Stimulated activated naive CD8-positive, alpha-beta T cell treated with anti-CD3 and anti-CD28 coated beads, Interleukin-15, amount 100 ng/mL, for 72 hours (primary cell): ENCODE results near the gene SEMA3G.
A peak's percentile ranks its signal among the peaks of the same experiment; 100 is the strongest.

Experiments
- ATAC-seq: fragments of 150-1000 bp; cut with Tn5 transposase; 2 replicates; pipeline ENCODE4 v1.10.0; 2021; ENCODE audit warnings: mild to moderate bottlenecking, moderate library complexity
- DNase-seq, 2 donors: peaks; one replicate each; pipeline ENCODE4 v3.0.0; 2021 to 2022
- H3K27ac Mint-ChIP-seq, 2 donors: one replicate each; pipeline ENCODE4 v1.8.0; 2022; ENCODE audit warnings: mild to moderate bottlenecking in 2 of 2, mixed read lengths in 2 of 2, moderate library complexity in 2 of 2
- H3K27me3 Mint-ChIP-seq: one replicate; pipeline ENCODE4 v1.8.0; 2022; ENCODE audit warnings: mixed read lengths
- H3K4me1 Mint-ChIP-seq: one replicate; pipeline ENCODE4 v1.8.0; 2022; ENCODE audit warnings: mild to moderate bottlenecking, mixed read lengths
- H3K4me3 Mint-ChIP-seq, 2 donors: one replicate each; pipeline ENCODE4 v1.8.0; 2022; ENCODE audit warnings: mild to moderate bottlenecking in 2 of 2, mixed read lengths in 2 of 2, moderate library complexity in 1 of 2
- H3K9me3 Mint-ChIP-seq, 2 donors: one replicate each; pipeline ENCODE4 v1.8.0; 2022; ENCODE audit warnings: mixed read lengths in 2 of 2

SEMA3G gene

DNA sequence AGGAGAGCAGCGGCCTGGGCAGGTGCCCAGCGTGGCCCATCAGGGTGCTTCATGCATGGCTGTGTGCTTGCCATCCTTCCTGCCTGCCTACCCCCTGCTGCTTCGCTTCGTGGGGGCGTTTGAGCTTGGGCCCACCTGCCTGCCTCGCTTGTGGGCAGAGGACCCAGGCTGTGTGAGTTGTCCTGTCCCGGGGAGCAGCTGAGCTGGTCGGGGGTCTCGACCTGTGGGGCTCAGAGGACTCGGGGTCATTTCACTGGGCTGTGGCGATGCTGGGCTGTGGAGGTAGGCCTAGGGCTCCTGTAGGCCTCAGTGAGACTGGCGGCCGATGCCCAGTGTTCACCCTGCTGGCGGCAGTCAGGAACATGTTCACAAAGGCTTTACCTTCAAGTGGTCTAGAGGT is 38.2 kb upstream of the SEMA3G start:
- Mint-ChIP-seq H3K9me3 (no peaks in the 10 kb centered on the region), H3K4me3 (no peak overlapping the region), H3K27ac (peak overlapping the region in 1 of 2 donors; percentile 75), H3K4me1 (no peaks in the 10 kb centered on the region), H3K27me3 (no peaks in the 10 kb centered on the region)
- DNase-seq (no peak), ATAC-seq (no peak)

DNA sequence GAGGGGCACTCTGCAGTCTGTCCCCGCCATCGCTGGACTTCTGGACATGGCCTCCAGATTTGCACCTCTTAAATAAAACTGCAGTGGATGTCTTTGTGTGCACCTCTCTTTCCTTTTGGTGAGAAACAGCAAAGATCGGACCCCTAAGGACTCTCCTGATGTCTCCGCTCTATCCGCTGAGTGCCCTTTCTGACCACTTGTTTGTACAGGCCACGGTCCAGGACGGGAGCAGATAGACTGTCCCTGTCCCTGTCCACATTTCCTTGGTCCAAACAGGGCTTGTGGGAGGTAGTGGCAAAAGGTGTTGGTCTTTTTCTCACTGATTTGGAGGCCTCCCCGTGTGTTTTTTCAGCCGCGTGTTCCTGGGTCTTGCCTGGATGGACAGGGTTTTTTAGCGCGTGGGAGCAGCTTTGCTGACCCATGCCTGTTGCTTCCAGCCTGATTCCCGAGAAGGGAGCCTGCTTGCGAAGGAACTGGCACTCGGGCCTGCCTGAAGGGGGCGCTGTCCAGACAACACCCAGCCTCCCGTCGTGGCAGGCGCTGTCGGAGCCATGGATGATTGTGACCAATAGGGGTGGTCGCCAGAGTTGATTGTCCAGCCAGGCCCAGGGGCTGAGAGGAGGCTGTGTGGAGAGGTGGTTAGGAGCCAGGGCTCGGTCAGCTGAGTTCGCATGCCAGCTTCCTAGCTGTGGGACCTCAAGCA is 37.1 kb upstream of the SEMA3G start:
- Mint-ChIP-seq H3K4me3 (no peak overlapping the region), H3K27me3 (no peaks in the 10 kb centered on the region), H3K9me3 (no peaks in the 10 kb centered on the region), H3K4me1 (no peaks in the 10 kb centered on the region), H3K27ac (peak overlapping the region in 1 of 2 donors; percentile 56)
- DNase-seq (no peak), ATAC-seq (no peak)

DNA sequence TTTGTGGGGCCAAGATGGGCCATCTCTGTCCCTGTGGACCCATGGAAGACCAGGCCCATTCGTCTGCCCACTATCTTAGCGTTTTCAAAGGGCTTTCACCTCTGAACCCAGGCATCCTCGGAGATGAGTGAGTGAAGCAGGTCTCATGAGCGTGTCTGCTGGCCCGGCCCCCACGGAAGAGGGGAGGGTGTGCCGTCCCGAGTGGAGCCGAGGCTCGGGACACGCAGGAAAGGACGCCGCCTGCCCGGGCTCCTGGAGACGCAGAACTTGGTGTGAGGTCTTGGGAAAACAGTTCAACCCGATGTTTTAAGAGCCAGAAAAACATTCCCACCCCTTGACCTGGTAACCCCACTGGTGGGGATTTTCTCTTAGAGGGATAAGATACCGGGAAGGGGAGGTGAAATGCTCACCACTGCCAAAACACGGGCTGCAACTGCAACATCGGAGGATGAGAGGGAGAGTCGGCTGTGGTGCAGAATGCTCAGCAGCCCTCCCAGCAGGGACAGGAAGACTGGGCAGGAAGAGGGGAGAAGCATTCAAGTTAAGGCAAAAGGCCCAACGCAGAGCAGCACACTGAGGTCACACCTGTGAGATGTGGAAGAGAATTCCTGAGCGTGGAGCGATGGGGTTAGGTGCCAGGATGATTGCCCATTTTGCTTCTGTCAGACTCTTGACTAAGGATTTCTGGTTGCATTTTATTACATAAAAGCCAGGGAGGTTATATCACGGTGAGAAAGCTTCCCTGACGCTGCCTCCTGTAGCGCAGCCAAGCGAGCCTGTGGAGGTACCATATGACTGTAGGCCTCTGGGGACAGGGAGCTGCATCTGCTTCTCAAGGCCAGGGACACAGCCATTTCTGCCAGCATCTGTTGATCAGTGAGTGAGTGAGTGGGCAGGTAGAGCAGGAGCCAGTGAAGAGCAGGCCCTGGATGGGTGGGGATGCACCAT is 36.1 kb upstream of the SEMA3G start:
- H3K27ac Mint-ChIP-seq, result peak overlapping the region in 1 of 2 donors; percentile 36
- no peak for DNase-seq
- H3K4me1 Mint-ChIP-seq, result no peaks in the 10 kb centered on the region
- ATAC-seq, result no peak
- H3K9me3 Mint-ChIP-seq, result no peaks in the 10 kb centered on the region
- H3K27me3 Mint-ChIP-seq, result no peaks in the 10 kb centered on the region
- no peak overlapping the region for H3K4me3 Mint-ChIP-seq

- Mint-ChIP-seq H3K4me1 (no peaks in the 10 kb centered on the region), H3K9me3 (no peaks in the 10 kb centered on the region), H3K4me3 (no peak overlapping the region), H3K27ac (peak overlapping the region in 1 of 2 donors; percentile 83), H3K27me3 (no peaks in the 10 kb centered on the region)
- ATAC-seq, result no peak
- DNase-seq, result no peak
Measured at GRCh38 chr3:52479877-52480575, 35.1 kb upstream of the SEMA3G start.

DNA sequence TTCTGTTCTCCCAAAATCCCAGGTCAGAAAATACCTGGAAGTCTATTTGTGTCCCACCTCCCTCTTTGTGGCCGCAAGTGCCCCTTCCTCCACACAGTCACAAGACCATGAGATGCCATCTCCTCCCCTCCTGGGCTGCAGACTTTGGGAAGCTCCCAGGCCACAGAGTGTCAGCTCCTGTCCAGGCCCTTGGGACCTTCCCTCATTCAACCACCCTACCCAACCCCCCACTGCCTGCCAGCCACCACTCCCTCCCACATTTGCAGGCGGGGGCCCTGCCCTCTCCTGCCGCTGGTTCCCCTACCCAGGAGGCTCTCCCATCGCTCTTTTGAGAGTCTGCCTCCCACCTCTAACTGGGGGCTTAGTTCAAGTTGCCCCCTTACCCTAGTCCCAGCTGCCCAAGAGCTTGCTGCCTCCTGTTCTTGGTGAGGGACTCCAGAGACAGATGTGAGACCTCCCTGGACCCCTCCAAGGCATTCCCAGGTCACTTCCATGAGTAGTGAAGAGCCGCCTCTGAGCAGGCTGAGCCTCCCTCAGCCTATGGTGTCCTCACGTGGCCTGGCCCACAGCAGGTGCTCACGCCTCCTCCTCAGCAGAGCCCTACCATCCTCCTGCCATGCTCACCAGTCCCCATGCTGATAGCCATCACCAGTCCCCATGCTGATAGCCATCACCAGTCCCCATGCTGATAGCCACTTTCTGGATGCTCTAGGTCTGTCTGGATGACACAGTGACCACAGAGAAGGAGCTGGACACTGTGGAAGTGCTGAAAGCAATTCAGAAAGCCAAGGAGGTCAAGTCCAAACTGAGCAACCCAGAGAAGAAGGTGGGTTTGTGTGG is 34.4 kb upstream of the SEMA3G start:
- no peak overlapping the region for H3K4me3 Mint-ChIP-seq
- no peaks in the 10 kb centered on the region for H3K9me3 Mint-ChIP-seq
- DNase-seq (no peak), ATAC-seq (no peak)
- peak overlapping the region in 1 of 2 donors; percentile 77 for H3K27ac Mint-ChIP-seq
- no peaks in the 10 kb centered on the region for H3K4me1 Mint-ChIP-seq
- H3K27me3 Mint-ChIP-seq, result no peaks in the 10 kb centered on the region

DNA sequence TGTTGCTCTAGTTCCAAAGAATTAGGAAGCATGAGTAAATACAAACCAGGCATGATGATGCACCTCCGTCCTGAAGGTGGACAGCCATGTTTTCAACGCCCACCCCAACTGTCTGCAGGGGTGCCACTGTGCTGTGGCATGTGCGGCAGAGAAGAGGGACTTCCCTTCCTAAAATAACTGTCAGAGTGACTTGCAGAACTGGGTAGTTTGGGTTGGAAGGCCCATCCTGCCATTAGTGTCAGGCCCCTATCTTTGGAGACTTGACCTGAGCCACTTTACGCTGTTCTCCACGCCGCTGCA is 32.8 kb upstream of the SEMA3G start:
- no peaks in the 10 kb centered on the region for H3K9me3 Mint-ChIP-seq
- H3K27ac Mint-ChIP-seq, result no peak overlapping the region
- ATAC-seq (no peak), DNase-seq (no peak)
- no peak overlapping the region for H3K4me3 Mint-ChIP-seq
- no peaks in the 10 kb centered on the region for H3K4me1 Mint-ChIP-seq
- H3K27me3 Mint-ChIP-seq, result no peaks in the 10 kb centered on the region

GRCh38 chr3:52477076-52477795 is 32.3 kb upstream of the SEMA3G start:
- Mint-ChIP-seq H3K9me3 (no peaks in the 10 kb centered on the region), H3K4me3 (no peak overlapping the region), H3K27ac (no peak overlapping the region), H3K27me3 (no peaks in the 10 kb centered on the region), H3K4me1 (no peaks in the 10 kb centered on the region)
- ATAC-seq, result no peak
- no peak for DNase-seq

DNA sequence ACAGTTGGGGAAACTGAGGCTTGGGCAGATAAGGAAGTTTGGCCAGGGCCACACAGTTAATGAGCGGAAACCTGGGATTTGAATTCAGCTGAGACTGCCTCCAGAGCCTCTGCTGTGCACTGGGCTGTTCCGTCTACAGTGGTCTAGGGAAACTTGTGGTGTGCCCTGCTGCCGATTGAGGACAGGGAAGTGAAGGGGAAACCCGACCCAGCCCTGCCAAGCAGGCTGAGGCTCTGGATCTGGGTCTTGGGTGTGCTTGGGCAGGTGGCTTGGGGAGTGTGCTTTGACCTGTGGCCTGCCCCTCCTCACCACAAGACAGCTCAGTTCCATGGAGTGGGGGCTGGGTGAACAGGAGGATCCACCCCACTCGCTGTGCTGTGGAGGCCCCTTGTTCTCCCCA is 28.1 kb upstream of the SEMA3G start:
- Mint-ChIP-seq H3K4me1 (peaks cover 7% of the 10 kb centered on the region), H3K9me3 (no peaks in the 10 kb centered on the region), H3K4me3 (no peak overlapping the region), H3K27ac (no peak overlapping the region), H3K27me3 (no peaks in the 10 kb centered on the region)
- DNase-seq (no peak), ATAC-seq (no peak)

DNA sequence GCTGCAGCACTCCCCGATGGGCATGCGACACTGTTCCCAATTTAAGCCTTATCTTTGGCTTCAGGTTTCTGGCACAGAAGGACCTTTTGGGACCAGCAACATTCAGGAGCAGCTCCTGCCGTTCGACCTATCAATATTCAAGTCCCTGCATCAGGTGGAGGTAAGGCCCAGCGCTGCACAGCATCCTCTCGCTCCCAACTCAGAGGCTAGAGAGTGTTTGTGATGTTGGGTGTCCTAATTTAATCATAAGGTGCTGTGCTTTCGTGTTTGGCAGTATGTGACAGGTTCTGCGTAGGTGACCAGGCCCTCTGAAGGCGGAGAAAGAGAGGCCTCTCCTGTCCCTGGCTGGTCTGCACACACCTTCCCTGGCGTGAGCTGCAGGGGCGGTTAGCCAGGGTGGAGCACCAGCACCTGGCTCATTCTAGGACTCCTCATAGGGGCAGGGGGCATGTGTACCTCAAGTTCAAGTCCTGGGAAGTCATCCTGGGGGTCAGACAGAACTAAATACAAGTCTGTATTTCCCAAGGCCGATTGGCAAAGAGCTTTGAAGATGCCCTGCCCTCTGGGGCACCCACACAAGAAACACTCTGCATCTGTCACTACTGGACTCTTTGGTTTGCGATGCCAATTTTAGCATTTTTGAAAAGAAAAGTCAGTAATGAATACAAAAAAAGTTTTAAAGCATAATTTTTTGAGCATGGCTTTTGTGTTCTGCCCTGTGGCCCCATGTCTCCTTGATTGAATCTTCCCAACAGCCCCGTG is 27.5 kb upstream of the SEMA3G start:
- Mint-ChIP-seq H3K4me1 (peaks cover 7% of the 10 kb centered on the region), H3K27ac (no peak overlapping the region), H3K4me3 (no peak overlapping the region), H3K27me3 (no peaks in the 10 kb centered on the region), H3K9me3 (no peaks in the 10 kb centered on the region)
- DNase-seq (no peak), ATAC-seq (no peak)

- no peak overlapping the region for H3K4me3 Mint-ChIP-seq
Measured at GRCh38 chr3:52471371-52472238, 26.7 kb upstream of the SEMA3G start.

GRCh38 chr3:52470920-52471319 is 26.0 kb upstream of the SEMA3G start:
- no peaks in the 10 kb centered on the region for H3K9me3 Mint-ChIP-seq
- peaks cover 7% of the 10 kb centered on the region for H3K4me1 Mint-ChIP-seq
- no peaks in the 10 kb centered on the region for H3K27me3 Mint-ChIP-seq
- no peak for ATAC-seq
- DNase-seq, result no peak
- H3K4me3 Mint-ChIP-seq, result no peak overlapping the region
- H3K27ac Mint-ChIP-seq, result no peak overlapping the region

More at GRCh38 chr3:52471371-52472238, 26.7 kb upstream of the SEMA3G start:
- H3K27me3 Mint-ChIP-seq, result no peaks in the 10 kb centered on the region
- no peak for DNase-seq
- H3K27ac Mint-ChIP-seq, result no peak overlapping the region
- peaks cover 7% of the 10 kb centered on the region for H3K4me1 Mint-ChIP-seq
- ATAC-seq, result peak; percentile 52
- no peaks in the 10 kb centered on the region for H3K9me3 Mint-ChIP-seq

GRCh38 chr3:52469001-52469400 is 24.1 kb upstream of the SEMA3G start:
- H3K27ac Mint-ChIP-seq, result no peak overlapping the region
- H3K9me3 Mint-ChIP-seq, result no peaks in the 10 kb centered on the region
- H3K27me3 Mint-ChIP-seq, result no peaks in the 10 kb centered on the region
- H3K4me1 Mint-ChIP-seq, result peaks cover 7% of the 10 kb centered on the region
- ATAC-seq, result no peak
- no peak overlapping the region for H3K4me3 Mint-ChIP-seq
- DNase-seq, result no peak

DNA sequence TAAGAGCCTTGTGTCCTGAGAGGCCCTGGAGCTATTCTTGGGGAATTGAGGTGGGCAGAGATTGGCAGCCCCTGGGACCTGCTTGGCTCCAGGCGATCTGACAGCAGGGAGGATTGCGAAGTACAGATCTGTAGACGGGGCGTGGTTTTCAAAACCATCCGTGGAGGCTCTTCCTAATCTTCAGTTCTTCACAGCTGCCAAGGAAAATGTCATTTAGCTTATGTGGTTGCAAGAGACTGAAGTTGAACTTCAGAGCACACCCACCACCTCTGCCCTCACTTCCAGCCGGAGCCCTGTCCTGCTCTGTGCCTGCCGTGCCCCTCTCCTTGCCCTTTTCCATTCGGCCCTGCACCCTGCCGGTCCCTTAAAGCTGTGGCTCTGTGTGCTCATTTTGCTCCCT is 23.4 kb upstream of the SEMA3G start:
- Mint-ChIP-seq H3K4me1 (peaks cover 8% of the 10 kb centered on the region), H3K9me3 (no peaks in the 10 kb centered on the region), H3K4me3 (no peak overlapping the region), H3K27ac (no peak overlapping the region), H3K27me3 (no peaks in the 10 kb centered on the region)
- no peak for ATAC-seq
- DNase-seq, result no peak
